Fibroblast of pulmonary artery (primary cell): Measurements from ENCODE around the gene KCTD20.
A peak's percentile ranks its signal among the peaks of the same experiment; 100 is the strongest.
"Not testable (repeated sequence)": the region's sequence is repeated elsewhere in the genome, so short reads cannot be mapped to it uniquely, and the experiment has no call there.

Source experiments
- DNase-seq: peaks from one replicate; pipeline ENCODE4 v3.0.0-alpha.2; 2010; ENCODE audit warnings: low read depth
- H3K4me3 ChIP-seq: replicated peaks from 2 replicates; pipeline ENCODE4 v1.5.1; 2011; ENCODE audit warnings: low read depth, mild to moderate bottlenecking, control low read depth, low read length, moderate library complexity
- TF ChIP-seq, protein P1 (sequence below): IDR thresholded peaks from 2 replicates; pipeline ENCODE4 v1.5.1; 2011; ENCODE audit warnings: mild to moderate bottlenecking, control low read depth, low read length, inconsistent platforms; ENCODE audit errors: missing control alignments

Gene KCTD20

DNA sequence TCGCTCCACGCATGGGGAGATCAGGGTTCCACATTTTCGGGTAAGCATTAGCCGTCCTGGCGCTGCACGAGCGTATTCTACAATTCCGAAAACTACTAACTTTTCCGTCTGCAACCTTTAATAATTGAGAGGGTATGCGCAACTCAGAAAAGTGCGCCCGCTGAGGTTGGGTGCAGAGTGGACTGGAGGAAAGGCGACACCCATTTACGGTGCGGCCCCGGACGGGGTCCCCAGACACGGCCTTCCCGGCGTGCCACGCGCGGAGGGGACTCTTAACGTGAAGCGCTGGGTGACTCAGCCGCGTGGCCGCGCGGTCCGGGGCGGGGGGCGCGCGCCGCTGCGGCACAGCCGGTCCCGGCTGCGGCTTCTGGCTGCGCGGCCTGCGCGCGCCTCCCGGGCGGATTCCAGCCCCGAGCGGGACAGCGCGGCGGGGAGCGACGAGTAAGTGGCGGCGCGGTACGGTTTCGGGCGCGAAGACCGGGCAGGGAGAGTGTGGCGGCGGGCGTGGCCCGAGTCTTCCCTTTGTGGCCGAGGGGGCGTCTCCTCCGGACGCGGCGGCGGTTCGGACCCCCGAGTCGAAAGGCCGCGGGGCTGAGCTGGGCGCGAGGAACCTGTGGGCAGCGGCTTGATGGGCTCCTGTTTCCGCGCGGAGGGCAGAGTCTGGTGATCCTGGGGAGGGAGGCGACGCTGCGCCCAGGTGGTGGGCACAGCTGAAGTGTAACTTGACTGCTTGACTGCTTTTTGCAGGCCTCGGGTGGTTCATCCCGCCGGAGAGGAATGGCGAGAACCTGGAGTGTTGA is at the start of gene KCTD20, which contains the start of gene PXT1:
Gene KCTD20 (plus strand): TSS at position 330 of the 800 bp plus-strand sequence. CDS start 27,098 bp downstream, outside the sequence.
Gene PXT1 (minus strand): TSS at position 184 of the 800 bp plus-strand sequence. CDS start 16,772 bp downstream, outside the sequence.
- DNase-seq: peak; percentile 91
- TF ChIP-seq, protein P1, sequence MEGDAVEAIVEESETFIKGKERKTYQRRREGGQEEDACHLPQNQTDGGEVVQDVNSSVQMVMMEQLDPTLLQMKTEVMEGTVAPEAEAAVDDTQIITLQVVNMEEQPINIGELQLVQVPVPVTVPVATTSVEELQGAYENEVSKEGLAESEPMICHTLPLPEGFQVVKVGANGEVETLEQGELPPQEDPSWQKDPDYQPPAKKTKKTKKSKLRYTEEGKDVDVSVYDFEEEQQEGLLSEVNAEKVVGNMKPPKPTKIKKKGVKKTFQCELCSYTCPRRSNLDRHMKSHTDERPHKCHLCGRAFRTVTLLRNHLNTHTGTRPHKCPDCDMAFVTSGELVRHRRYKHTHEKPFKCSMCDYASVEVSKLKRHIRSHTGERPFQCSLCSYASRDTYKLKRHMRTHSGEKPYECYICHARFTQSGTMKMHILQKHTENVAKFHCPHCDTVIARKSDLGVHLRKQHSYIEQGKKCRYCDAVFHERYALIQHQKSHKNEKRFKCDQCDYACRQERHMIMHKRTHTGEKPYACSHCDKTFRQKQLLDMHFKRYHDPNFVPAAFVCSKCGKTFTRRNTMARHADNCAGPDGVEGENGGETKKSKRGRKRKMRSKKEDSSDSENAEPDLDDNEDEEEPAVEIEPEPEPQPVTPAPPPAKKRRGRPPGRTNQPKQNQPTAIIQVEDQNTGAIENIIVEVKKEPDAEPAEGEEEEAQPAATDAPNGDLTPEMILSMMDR: no peak
- peak within 1 kb of the TSS; percentile 90 for H3K4me3 ChIP-seq

DNA sequence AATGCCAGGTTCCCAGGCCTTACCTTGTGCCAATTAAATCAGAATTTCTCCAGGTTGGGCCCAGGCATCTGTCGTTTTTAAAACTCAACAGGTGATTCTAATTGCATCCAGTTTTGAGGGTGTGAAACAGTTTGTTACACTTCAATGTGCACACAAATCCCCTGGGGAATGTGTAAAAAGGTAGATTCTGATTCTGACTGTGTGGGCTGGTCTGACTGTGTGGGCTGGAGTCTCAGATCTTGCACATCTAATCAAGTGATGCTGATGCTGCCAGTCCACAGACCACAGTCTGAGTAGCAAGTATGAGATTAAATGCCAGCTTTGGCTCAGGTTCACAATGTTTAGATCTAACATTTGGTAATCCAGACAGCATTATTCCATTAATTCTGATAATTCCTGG is 42.8 kb upstream of the KCTD20 start:
- no peak overlapping the region for H3K4me3 ChIP-seq
- TF ChIP-seq, protein P1: no peak
- no peak for DNase-seq

DNA sequence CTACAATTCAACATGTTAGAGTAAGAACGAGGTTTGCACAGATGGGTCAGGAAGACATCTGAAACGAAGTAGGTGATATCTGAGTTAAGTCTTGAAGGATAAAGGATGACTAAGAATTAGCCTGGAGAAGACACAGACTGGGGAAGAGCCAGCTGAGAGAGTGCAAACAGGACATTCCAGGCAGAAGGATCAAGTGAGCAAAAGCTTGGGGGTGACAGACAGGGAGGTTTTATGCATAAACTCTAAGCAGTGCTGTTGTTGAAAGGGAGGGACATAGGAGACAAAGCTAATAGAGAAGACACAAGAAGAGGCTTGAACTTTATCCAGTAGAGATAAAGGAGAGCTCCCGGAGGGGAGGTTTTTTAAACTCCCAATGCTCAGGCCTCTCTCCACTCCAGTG is 40.3 kb upstream of the KCTD20 start:
- TF ChIP-seq, protein P1: no peak
- no peak for DNase-seq
- no peak overlapping the region for H3K4me3 ChIP-seq

DNA sequence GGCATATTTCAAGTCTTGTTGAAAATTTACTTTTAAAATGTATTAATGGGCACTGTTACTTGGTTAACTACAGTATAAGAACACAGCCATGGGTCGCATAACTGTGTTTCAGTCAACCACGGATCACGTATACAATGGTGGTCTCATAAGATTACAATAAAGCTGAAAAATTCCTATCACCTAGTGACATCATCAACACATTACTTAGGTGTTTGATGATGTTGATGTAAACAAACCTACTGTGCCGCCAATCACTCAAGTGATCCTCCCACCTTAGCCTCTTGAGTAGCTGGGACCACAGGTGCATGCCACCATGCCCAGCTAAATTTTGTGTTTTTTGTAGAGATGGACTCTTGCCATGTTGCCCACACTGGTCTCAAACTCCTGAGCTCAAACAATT is 38.6 kb upstream of the KCTD20 start:
- no peak overlapping the region for H3K4me3 ChIP-seq
- DNase-seq: no peak
- TF ChIP-seq, protein P1: no peak

DNA sequence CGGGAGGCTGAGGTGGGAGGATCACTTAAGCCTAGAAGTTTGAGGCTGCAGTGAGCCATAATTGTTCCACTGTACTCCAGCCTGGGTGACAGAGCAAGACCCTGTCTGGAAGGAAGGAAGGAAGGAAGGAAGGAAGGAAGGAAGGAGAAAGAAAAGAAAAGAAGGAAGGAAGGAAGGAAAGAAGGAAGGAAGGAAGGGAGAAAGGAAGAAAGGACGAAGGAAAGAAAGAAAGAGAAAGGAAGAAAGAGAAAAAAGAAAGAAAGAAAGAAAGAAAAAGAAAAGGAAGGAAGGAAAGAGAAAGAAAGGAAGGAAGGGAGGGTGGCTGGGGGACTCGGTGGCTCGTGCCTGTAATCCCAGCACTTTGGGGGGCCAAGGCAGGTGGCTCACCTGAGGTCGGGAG is 33.1 kb upstream of the KCTD20 start:
- not testable (repeated sequence) for DNase-seq, H3K4me3 ChIP-seq

DNA sequence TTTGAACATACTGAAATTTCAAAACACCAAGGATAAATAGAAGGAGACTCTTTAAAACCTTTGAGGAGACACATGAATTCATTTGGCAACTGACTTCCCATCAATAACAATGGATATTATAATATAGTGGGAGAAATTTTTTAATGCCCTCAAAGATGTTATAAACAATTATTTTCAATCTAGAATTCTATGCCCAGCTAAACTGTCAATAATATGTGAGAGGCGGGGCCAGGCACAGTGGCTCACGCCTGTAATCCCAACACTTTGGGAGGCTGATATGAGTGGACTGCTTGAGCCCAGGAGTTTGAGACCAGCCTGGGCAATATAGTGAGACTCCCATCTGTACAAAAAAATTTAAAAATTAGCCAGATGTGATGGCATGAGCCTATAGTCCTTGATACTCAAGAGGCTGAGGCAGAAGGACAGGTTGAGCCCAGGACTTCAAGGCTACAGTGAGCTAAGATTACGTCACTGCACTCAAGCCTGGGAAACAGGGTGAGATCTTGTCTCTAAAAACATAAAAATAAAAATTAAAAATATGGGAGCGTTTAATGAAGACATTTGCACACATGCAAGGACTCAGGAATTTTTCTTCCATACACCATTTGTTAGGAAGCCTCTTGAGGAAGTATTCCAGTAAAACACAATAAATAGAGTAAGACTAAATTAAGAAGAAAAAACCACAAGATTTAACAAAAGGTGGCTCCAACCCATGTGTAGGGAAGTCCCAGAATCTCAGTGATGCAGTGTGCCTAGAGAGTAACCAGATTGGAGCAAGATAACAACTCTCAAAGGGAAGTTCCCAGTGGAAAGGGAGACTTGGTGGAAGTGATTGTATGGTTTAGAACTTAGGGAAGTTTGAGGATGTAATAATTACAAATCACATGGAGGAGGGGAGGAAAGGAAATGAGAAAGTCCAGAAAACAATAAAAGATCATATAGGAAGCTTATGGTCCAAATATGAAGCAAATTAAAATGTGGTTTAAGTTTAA is 29.0 kb upstream of the KCTD20 start:
- no peak overlapping the region for H3K4me3 ChIP-seq
- TF ChIP-seq, protein P1: no peak
- no peak for DNase-seq

DNA sequence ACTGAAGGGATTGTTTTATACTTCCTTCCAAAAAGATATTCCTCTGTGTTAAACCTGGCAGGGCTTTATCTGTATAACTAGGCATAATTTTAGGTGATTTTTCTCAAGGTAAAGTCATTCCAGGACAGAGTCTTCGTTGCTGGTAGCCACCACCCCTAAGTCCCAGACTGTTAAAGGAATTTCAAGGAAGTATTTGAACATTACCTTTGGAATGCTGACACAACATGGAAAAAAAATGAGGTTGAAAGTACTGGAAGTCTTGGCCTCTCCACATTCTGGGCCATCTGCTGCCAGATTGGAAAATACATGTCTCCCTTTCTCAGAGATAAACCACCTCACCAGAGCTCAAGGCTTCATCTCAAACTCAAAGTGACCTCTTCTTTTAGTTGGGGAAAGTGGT is 28.3 kb upstream of the KCTD20 start:
- no peak overlapping the region for H3K4me3 ChIP-seq
- peak; percentile 20 for DNase-seq
- TF ChIP-seq, protein P1: no peak
